Measurements from ENCODE around the gene GRK5.

- TF ChIP-seq POLR2A (IDR thresholded peaks at IDR 0.05) (no peak), EP300 (IDR thresholded peaks at IDR 0.05) (no peak)
Measured at GRCh38 chr10:119191881-119192280, 15.5 kb upstream of the GRK5 start.

All from tibial nerve (tissue), 3 donors.